CD4-positive, alpha-beta T cell (primary cell): ENCODE results near the gene PDGFA. TPM values are rescaled to one million over a fixed set of nuclear protein-coding genes. Genes with fewer than 3 reads are reported as not detected.

Experiments used
- ATAC-seq: fragments of 200-7000 bp; cut with Tn5 transposase; one replicate; pipeline ENCODE4 v1.10.0; 2022; ENCODE audit warnings: mild to moderate bottlenecking; ENCODE audit not compliant: poor library complexity
- CTCF ChIA-PET: fragments of 350-600 bp; sonication (Branson Sonifier 250); formaldehyde crosslinking; loops from one replicate; lab custom pipeline; 2021; ENCODE audit warnings: antibody characterized with exemption, inconsistent platforms; lab: Charles Lee
- POLR2A ChIA-PET: fragments of 350-600 bp; sonication (Branson Sonifier 250); formaldehyde crosslinking; loops from one replicate; lab custom pipeline; 2021; ENCODE audit warnings: antibody characterized with exemption, inconsistent platforms; lab: Charles Lee
- DNase-seq, 14 experiments: peaks; one replicate each; pipeline ENCODE4 v3.0.0-alpha.2; 2013 to 2020; ENCODE audit warnings: mixed read lengths in 2 of 14
- H3K27ac ChIP-seq, 2 donors: one replicate each; pipeline versions ENCODE4 v1.5.1 to v1.7.0; 2013; ENCODE audit warnings: low read length in 2 of 2, low read depth in 1 of 2, mild to moderate bottlenecking in 1 of 2
- H3K27me3 ChIP-seq, 2 experiments: 1 replicate in 1 of 2; 2 replicates in 1 of 2; pipeline versions ENCODE4 v1.6.1 to v1.7.0; 2013; ENCODE audit warnings: low read length in 2 of 2, control low read depth in 1 of 2, mild to moderate bottlenecking in 1 of 2, moderate library complexity in 1 of 2; ENCODE audit not compliant: insufficient read depth in 2 of 2, control insufficient read depth in 1 of 2
- H3K36me3 ChIP-seq: one replicate; pipeline ENCODE4 v1.6.1; 2013; ENCODE audit warnings: low read length, control low read depth; ENCODE audit not compliant: insufficient read depth
- H3K4me1 ChIP-seq: one replicate; pipeline ENCODE4 v1.6.1; 2013; ENCODE audit warnings: low read length, control low read depth; ENCODE audit not compliant: insufficient read depth
- H3K4me3 ChIP-seq: one replicate; pipeline ENCODE4 v1.5.1; 2013; ENCODE audit warnings: mild to moderate bottlenecking, low read length, moderate library complexity
- H3K9me3 ChIP-seq, 2 experiments: 1 replicate in 1 of 2; 2 replicates in 1 of 2; pipeline versions ENCODE4 v1.6.1 to v1.7.0; 2013; ENCODE audit warnings: low read length in 2 of 2, mild to moderate bottlenecking in 2 of 2, control low read depth in 1 of 2, moderate library complexity in 1 of 2; ENCODE audit not compliant: control insufficient read depth in 1 of 2, insufficient read depth in 1 of 2
- H3K27ac Mint-ChIP-seq: one replicate; pipeline ENCODE4 v1.8.0; 2020; ENCODE audit warnings: mixed read lengths
- H3K27me3 Mint-ChIP-seq: one replicate; pipeline ENCODE4 v1.8.0; 2021; ENCODE audit warnings: mixed read lengths
- H3K36me3 Mint-ChIP-seq: one replicate; pipeline ENCODE4 v1.8.0; 2021; ENCODE audit warnings: low read depth, mixed read lengths
- H3K4me1 Mint-ChIP-seq: one replicate; pipeline ENCODE4 v1.8.0; 2021; ENCODE audit warnings: low read depth, mixed read lengths
- H3K4me3 Mint-ChIP-seq: one replicate; pipeline ENCODE4 v1.8.0; 2020; ENCODE audit warnings: mild to moderate bottlenecking, mixed read lengths
- H3K9me3 Mint-ChIP-seq: one replicate; pipeline ENCODE4 v1.8.0; 2020; ENCODE audit warnings: mixed read lengths
- intact Hi-C, 2 experiments: fragments of 100-400 bp; cut with DNase I in 1 of 2; cut with micrococcal nuclease in 1 of 2; formaldehyde crosslinking; loops; one replicate each; pipeline versions ENCODE4 v1.15.1 to v1.9.0; 2023 to 2025; cut with DNase I, micrococcal nuclease
- total RNA-seq, 174 experiments: library from RNA in 2 of 174; stranded (reverse) in 2 of 174; gene quantifications; one replicate each; pipeline ENCODE4 v1.2.3 and lab custom pipeline; 2021 to 2026
- TF ChIP-seq, protein P1 (sequence below): fragments of 200-600 bp; IDR thresholded peaks from one replicate; pipeline ENCODE4 v1.8.0; 2022; ENCODE audit warnings: antibody characterized with exemption, mild to moderate bottlenecking

Gene PDGFA
- total RNA-seq, 2 experiments from 2014 or later, result 0.55 to 0.70 TPM

- ChIA-PET POLR2A (no interaction called here), CTCF (no interaction called here)
- Histone ChIP-seq H3K9me3 (peaks cover 0 to 12% of the 10 kb centered on the region in 2 experiments), H3K4me1 (peaks cover 2% of the 10 kb centered on the region), H3K27ac (no peak overlapping the region), H3K4me3 (no peak overlapping the region), H3K27me3 (no peaks in the 10 kb centered on the region), H3K36me3 (no peaks in the 10 kb centered on the region)
- no peak overlapping the region for H3K27ac Mint-ChIP-seq
- ATAC-seq, result no peak
- DNase-seq, result no peak
- intact Hi-C loops, result no loop called here
- H3K36me3 Mint-ChIP-seq, result no peaks in the 10 kb centered on the region
- H3K27me3 Mint-ChIP-seq, result no peaks in the 10 kb centered on the region
- TF ChIP-seq, protein P1, sequence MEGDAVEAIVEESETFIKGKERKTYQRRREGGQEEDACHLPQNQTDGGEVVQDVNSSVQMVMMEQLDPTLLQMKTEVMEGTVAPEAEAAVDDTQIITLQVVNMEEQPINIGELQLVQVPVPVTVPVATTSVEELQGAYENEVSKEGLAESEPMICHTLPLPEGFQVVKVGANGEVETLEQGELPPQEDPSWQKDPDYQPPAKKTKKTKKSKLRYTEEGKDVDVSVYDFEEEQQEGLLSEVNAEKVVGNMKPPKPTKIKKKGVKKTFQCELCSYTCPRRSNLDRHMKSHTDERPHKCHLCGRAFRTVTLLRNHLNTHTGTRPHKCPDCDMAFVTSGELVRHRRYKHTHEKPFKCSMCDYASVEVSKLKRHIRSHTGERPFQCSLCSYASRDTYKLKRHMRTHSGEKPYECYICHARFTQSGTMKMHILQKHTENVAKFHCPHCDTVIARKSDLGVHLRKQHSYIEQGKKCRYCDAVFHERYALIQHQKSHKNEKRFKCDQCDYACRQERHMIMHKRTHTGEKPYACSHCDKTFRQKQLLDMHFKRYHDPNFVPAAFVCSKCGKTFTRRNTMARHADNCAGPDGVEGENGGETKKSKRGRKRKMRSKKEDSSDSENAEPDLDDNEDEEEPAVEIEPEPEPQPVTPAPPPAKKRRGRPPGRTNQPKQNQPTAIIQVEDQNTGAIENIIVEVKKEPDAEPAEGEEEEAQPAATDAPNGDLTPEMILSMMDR, result no peak
- H3K4me3 Mint-ChIP-seq, result no peak overlapping the region
- no peaks in the 10 kb centered on the region for H3K4me1 Mint-ChIP-seq
- no peaks in the 10 kb centered on the region for H3K9me3 Mint-ChIP-seq
Measured at GRCh38 chr7:495761-496321, 23.8 kb downstream of the PDGFA start.

DNA sequence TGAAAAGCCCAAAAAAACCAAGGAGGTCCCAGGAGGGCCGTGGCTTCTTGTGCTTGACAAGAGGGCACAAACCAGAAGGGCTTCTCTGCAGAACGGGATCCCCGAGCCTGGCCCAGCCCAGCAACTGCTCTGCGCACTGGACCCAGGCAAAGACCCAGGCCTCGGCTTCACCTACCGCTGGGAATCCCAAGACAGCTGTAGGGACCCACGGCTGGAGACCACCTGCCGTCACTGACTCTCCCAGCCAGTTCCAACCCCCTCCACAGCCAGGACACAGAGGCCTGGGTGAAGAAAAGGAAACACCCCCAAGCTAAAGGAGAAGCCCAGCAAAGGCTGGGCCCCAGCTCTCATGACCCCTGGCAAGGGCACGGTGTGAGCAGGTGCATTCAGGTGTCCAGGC, 24.3 kb downstream of the PDGFA start:
- TF ChIP-seq, protein P1, result no peak
- Mint-ChIP-seq H3K9me3 (no peaks in the 10 kb centered on the region), H3K27ac (no peak overlapping the region), H3K4me1 (no peaks in the 10 kb centered on the region), H3K36me3 (no peaks in the 10 kb centered on the region), H3K27me3 (no peaks in the 10 kb centered on the region), H3K4me3 (no peak overlapping the region)
- Histone ChIP-seq H3K27me3 (no peaks in the 10 kb centered on the region), H3K36me3 (no peaks in the 10 kb centered on the region), H3K4me3 (no peak overlapping the region), H3K9me3 (peaks cover 0 to 12% of the 10 kb centered on the region in 2 experiments), H3K4me1 (peaks cover 2% of the 10 kb centered on the region), H3K27ac (no peak overlapping the region)
- POLR2A ChIA-PET, result no interaction called here
- CTCF ChIA-PET, result no interaction called here
- intact Hi-C loops, result no loop called here
- DNase-seq (no peak), ATAC-seq (no peak)

DNA sequence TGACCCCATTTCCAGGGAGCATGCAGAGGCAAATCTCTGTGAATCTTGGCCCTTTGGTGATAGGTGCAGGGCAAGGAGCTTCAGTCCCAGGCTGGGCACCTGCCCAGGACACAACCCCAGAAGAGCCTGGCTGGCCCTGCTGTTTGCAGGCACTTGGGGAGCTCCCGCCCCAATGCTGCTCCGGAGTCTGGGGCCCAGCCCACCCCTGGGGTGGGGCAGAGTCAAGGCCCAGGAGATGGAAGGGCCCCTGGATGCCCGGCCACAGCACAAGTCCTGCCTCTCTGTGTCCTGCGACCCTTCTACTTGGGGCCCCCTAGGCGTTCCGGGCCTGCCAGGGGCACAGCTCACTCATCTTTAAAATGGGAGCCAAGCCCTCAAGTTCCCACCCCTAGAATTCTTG, 24.7 kb downstream of the PDGFA start:
- CTCF ChIA-PET, result no interaction called here
- H3K4me1 Mint-ChIP-seq, result no peaks in the 10 kb centered on the region
- TF ChIP-seq, protein P1, result no peak
- POLR2A ChIA-PET, result no interaction called here
- no peaks in the 10 kb centered on the region for H3K36me3 ChIP-seq
- H3K27ac Mint-ChIP-seq, result no peak overlapping the region
- no peaks in the 10 kb centered on the region for H3K36me3 Mint-ChIP-seq
- no peak overlapping the region for H3K27ac ChIP-seq
- no peak overlapping the region for H3K4me3 ChIP-seq
- H3K9me3 Mint-ChIP-seq, result no peaks in the 10 kb centered on the region
- peaks cover 0 to 11% of the 10 kb centered on the region in 2 experiments for H3K9me3 ChIP-seq
- no peak for ATAC-seq
- no peak overlapping the region for H3K4me3 Mint-ChIP-seq
- no peak for DNase-seq
- peaks cover 2% of the 10 kb centered on the region for H3K4me1 ChIP-seq
- no peaks in the 10 kb centered on the region for H3K27me3 ChIP-seq
- H3K27me3 Mint-ChIP-seq, result no peaks in the 10 kb centered on the region
- intact Hi-C loops, result no loop called here
